RWPE2 (cell line): ENCODE data around the gene MAST3.

Source experiments
- ATAC-seq: fragments of 200-7000 bp; cut with Tn5 transposase; 3 replicates; pipeline ENCODE4 v1.9.1; 2021; ENCODE audit warnings: low read depth
- DNase-seq: peaks from one replicate; pipeline ENCODE4 v3.0.0-alpha.2; 2020; ENCODE audit warnings: low spot score
- H3K27ac ChIP-seq: fragments of 450-650 bp; 2 replicates; pipeline ENCODE4 v1.5.1; 2017; ENCODE audit warnings: mild to moderate bottlenecking; ENCODE audit not compliant: poor library complexity, severe bottlenecking
- H3K27me3 ChIP-seq: fragments of 250-450 bp; sonication (Bioruptor Pico); 2 replicates; pipeline ENCODE4 v1.5.1; 2021; ENCODE audit warnings: mild to moderate bottlenecking, moderate library complexity; ENCODE audit not compliant: insufficient read depth, poor library complexity, severe bottlenecking
- H3K36me3 ChIP-seq: fragments of 250-450 bp; sonication (Bioruptor Pico); 2 replicates; pipeline ENCODE4 v1.5.1; 2020; ENCODE audit warnings: low read depth, mild to moderate bottlenecking, moderate library complexity
- H3K4me1 ChIP-seq: fragments of 250-450 bp; sonication (Bioruptor Pico); 2 replicates; pipeline ENCODE4 v1.5.1; 2021; ENCODE audit warnings: mild to moderate bottlenecking, moderate library complexity; ENCODE audit not compliant: insufficient read depth, poor library complexity, severe bottlenecking
- H3K4me3 ChIP-seq: fragments of 250-450 bp; sonication (Bioruptor Pico); 2 replicates; pipeline ENCODE4 v1.5.1; 2021; ENCODE audit warnings: mild to moderate bottlenecking, moderate library complexity; ENCODE audit not compliant: severe bottlenecking
- H3K9me3 ChIP-seq: fragments of 250-450 bp; sonication (Bioruptor Pico); 2 replicates; pipeline ENCODE4 v1.5.1; 2021; ENCODE audit warnings: mild to moderate bottlenecking, moderate library complexity; ENCODE audit not compliant: severe bottlenecking
- TF ChIP-seq, protein P1 (sequence below): fragments of 450-650 bp; IDR thresholded peaks from one replicate; pipeline ENCODE4 v1.5.1; 2017; ENCODE audit warnings: mild to moderate bottlenecking, moderate library complexity; ENCODE audit not compliant: poor library complexity, severe bottlenecking

Gene MAST3

DNA sequence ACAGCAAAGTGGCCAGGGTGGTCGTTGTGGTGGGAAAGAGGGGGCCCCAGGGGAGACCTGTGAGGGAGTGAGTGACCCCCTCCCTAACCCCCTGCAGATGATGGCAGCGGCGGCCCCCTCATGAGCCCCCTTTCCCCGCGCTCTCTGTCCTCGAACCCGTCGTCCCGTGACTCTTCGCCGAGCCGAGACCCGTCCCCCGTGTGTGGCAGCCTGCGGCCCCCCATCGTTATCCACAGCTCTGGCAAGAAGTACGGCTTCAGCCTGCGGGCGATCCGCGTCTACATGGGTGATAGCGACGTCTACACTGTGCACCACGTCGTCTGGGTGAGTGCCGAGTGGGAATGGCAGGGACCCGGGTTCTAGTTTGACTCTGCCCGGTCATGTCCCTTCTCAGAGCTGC is 47.3 kb downstream of the MAST3 start:
- H3K27ac ChIP-seq = no peak overlapping the region
- peaks cover 38% of the 10 kb centered on the region for H3K36me3 ChIP-seq
- TF ChIP-seq, protein P1, sequence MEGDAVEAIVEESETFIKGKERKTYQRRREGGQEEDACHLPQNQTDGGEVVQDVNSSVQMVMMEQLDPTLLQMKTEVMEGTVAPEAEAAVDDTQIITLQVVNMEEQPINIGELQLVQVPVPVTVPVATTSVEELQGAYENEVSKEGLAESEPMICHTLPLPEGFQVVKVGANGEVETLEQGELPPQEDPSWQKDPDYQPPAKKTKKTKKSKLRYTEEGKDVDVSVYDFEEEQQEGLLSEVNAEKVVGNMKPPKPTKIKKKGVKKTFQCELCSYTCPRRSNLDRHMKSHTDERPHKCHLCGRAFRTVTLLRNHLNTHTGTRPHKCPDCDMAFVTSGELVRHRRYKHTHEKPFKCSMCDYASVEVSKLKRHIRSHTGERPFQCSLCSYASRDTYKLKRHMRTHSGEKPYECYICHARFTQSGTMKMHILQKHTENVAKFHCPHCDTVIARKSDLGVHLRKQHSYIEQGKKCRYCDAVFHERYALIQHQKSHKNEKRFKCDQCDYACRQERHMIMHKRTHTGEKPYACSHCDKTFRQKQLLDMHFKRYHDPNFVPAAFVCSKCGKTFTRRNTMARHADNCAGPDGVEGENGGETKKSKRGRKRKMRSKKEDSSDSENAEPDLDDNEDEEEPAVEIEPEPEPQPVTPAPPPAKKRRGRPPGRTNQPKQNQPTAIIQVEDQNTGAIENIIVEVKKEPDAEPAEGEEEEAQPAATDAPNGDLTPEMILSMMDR = no peak
- DNase-seq = no peak
- no peak overlapping the region for H3K4me3 ChIP-seq
- H3K9me3 ChIP-seq = no peaks in the 10 kb centered on the region
- no peaks in the 10 kb centered on the region for H3K4me1 ChIP-seq
- no peaks in the 10 kb centered on the region for H3K27me3 ChIP-seq
- no peak for ATAC-seq

GRCh38 chr19:18145391-18145999 is 47.9 kb downstream of the MAST3 start:
- ATAC-seq (no peak), DNase-seq (no peak)

DNA sequence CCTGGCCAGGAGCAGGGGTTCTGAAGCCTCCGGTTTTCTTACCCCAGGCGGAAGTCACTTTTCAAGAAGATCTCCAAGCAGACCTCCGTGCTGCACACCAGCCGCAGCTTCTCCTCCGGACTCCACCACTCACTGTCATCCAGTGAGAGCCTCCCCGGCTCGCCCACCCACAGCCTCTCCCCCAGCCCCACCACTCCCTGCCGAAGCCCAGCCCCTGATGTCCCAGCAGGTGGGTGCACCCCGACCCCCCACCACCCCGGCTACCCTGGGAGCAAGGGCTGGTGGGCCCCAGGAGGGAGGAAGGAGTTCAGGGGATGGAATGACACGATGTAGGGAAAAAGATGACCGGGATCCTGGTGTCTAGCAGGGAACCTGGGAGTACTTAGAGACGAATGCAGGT is 49.8 kb downstream of the MAST3 start:
- no peaks in the 10 kb centered on the region for H3K4me1 ChIP-seq
- no peak overlapping the region for H3K27ac ChIP-seq
- peaks cover 24% of the 10 kb centered on the region for H3K36me3 ChIP-seq
- no peaks in the 10 kb centered on the region for H3K9me3 ChIP-seq
- no peak for ATAC-seq
- no peak for DNase-seq
- H3K4me3 ChIP-seq = no peak overlapping the region
- H3K27me3 ChIP-seq = no peaks in the 10 kb centered on the region
- TF ChIP-seq, protein P1 = no peak

More at GRCh38 chr19:18145391-18145999, 47.9 kb downstream of the MAST3 start:
- H3K4me3 ChIP-seq = no peak overlapping the region
- no peaks in the 10 kb centered on the region for H3K4me1 ChIP-seq
- TF ChIP-seq, protein P1 = no peak
- no peaks in the 10 kb centered on the region for H3K27me3 ChIP-seq
- H3K36me3 ChIP-seq = peaks cover 35% of the 10 kb centered on the region
- no peak overlapping the region for H3K27ac ChIP-seq
- H3K9me3 ChIP-seq = no peaks in the 10 kb centered on the region

DNA sequence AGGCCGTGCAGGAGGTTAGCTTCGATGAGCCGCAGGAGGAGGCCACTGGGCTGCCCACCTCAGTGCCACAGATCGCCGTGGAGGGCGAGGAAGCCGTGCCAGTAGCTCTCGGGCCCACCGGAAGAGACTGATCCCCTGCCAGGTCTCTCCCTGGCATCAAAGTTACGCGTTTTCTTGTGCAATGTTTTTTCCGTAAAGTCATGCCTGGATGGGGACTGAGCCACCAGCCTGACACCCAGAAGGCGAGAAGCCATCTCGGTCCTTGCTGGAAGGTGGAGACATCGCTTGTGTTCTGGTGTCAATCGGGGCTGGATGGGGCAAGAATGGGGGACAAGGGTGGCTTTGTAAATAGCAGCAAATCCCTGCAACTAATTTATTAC is 52.0 kb downstream of the MAST3 start:
- Histone ChIP-seq H3K27me3 (no peaks in the 10 kb centered on the region), H3K4me3 (no peak overlapping the region), H3K36me3 (peaks cover 12% of the 10 kb centered on the region), H3K27ac (no peak overlapping the region), H3K9me3 (no peaks in the 10 kb centered on the region), H3K4me1 (peaks cover 2% of the 10 kb centered on the region)
- DNase-seq (no peak), ATAC-seq (no peak)
- TF ChIP-seq, protein P1 = no peak
